Neural cell (in vitro differentiated cells): Measurements from ENCODE around the gene SEC23IP. TPM values are rescaled to one million over a fixed set of nuclear protein-coding genes. Genes with fewer than 3 reads are reported as not detected.
"Not testable (repeated sequence)": the region's sequence is repeated elsewhere in the genome, so short reads cannot be mapped to it uniquely, and the experiment has no call there.

ENCODE experiments used
- H2AFZ ChIP-seq: fragments of 200-600, 300-800 bp; sonication (generic), shearing (Covaris generic); 2 replicates; pipeline ENCODE4 v1.6.0; 2014; ENCODE audit warnings: low read depth, mild to moderate bottlenecking, antibody characterized with exemption, low read length, moderate library complexity
- H3F3A ChIP-seq: fragments of 200-600 bp; shearing (Covaris generic); 2 replicates; pipeline ENCODE4 v1.6.1; 2016; ENCODE audit warnings: mild to moderate bottlenecking, moderate library complexity, mixed read lengths, antibody characterized with exemption, low read length; ENCODE audit not compliant: insufficient read depth, poor library complexity, severe bottlenecking
- H3K27ac ChIP-seq: fragments of 200-600, 300-800 bp; sonication (generic), shearing (Covaris generic); 2 replicates; pipeline ENCODE4 v1.5.1; 2014; ENCODE audit warnings: mild to moderate bottlenecking, low read length, moderate library complexity
- H3K27me3 ChIP-seq: fragments of 300-800, 200-600 bp; sonication (generic), shearing (Covaris generic); 2 replicates; pipeline ENCODE4 v1.6.0; 2014; ENCODE audit warnings: mild to moderate bottlenecking, low read depth, low read length, moderate library complexity; ENCODE audit not compliant: insufficient read depth
- H3K36me3 ChIP-seq: fragments of 300-800, 200-600 bp; sonication (generic), shearing (Covaris generic); 2 replicates; pipeline ENCODE4 v1.5.1; 2014; ENCODE audit warnings: mild to moderate bottlenecking, antibody characterized with exemption, low read length, moderate library complexity; ENCODE audit not compliant: insufficient read depth
- H3K4me2 ChIP-seq: fragments of 300-800, 200-600 bp; sonication (generic), shearing (Covaris generic); 2 replicates; pipeline ENCODE4 v1.6.0; 2014; ENCODE audit warnings: mild to moderate bottlenecking, low read length
- H3K4me3 ChIP-seq: fragments of 300-800, 200-600 bp; sonication (generic), shearing (Covaris generic); 2 replicates; pipeline ENCODE4 v1.5.1; 2014; ENCODE audit warnings: mild to moderate bottlenecking, low read length, moderate library complexity
- H3K79me2 ChIP-seq: fragments of 200-600 bp; shearing (Covaris generic); replicated peaks from 2 replicates; pipeline ENCODE4 v1.6.0; 2014; ENCODE audit warnings: mild to moderate bottlenecking, low read length, moderate library complexity; ENCODE audit not compliant: insufficient read depth
- H3K9ac ChIP-seq: fragments of 300-800, 200-600 bp; sonication (generic), shearing (Covaris generic); 2 replicates; pipeline ENCODE4 v1.6.1; 2016; ENCODE audit warnings: mild to moderate bottlenecking, low read length, mixed read lengths
- H3K9me2 ChIP-seq: fragments of 200-600 bp; shearing (Covaris generic); 2 replicates; pipeline ENCODE4 v1.6.1; 2016; ENCODE audit warnings: mild to moderate bottlenecking, low read length, mixed read lengths; ENCODE audit not compliant: insufficient read depth
- H3K9me3 ChIP-seq: fragments of 200-600, 300-800 bp; sonication (generic), shearing (Covaris generic); 2 replicates; pipeline ENCODE4 v1.6.1; 2016; ENCODE audit warnings: mild to moderate bottlenecking, mixed run types, low read length, moderate library complexity, mixed read lengths
- H4K20me1 ChIP-seq: fragments of 200-600 bp; shearing (Covaris generic); 2 replicates; pipeline ENCODE4 v1.6.1; 2016; ENCODE audit warnings: mild to moderate bottlenecking, mixed run types; ENCODE audit not compliant: insufficient read depth
- EP300 ChIP-seq: fragments of 450-650 bp; conservative IDR thresholded peaks from 2 replicates; pipeline ENCODE4 v1.6.1; 2014; ENCODE audit warnings: antibody characterized with exemption, mild to moderate bottlenecking, moderate library complexity; ENCODE audit not compliant: poor library complexity, severe bottlenecking
- EZH2 ChIP-seq: fragments of 200-600, 300-800 bp; shearing (Covaris generic), sonication (generic); IDR thresholded peaks from 2 replicates; pipeline ENCODE4 v1.6.1; 2014; ENCODE audit warnings: antibody characterized with exemption, low read length, borderline replicate concordance, mild to moderate bottlenecking; ENCODE audit not compliant: insufficient read depth, poor library complexity, severe bottlenecking
- MXI1 ChIP-seq: fragments of 450-650 bp; conservative IDR thresholded peaks from 2 replicates; pipeline ENCODE4 v1.6.1; 2014; ENCODE audit warnings: antibody characterized with exemption, mild to moderate bottlenecking; ENCODE audit not compliant: poor library complexity, severe bottlenecking
- POLR2AphosphoS5 ChIP-seq: IDR thresholded peaks from 2 replicates; pipeline ENCODE4 v1.6.1; 2012
- RAD21 ChIP-seq: fragments of 450-650 bp; conservative IDR thresholded peaks from 2 replicates; pipeline ENCODE4 v1.6.1; 2014; ENCODE audit warnings: antibody characterized with exemption, mild to moderate bottlenecking, moderate library complexity
- SMC3 ChIP-seq: fragments of 450-650 bp; conservative IDR thresholded peaks from 2 replicates; pipeline ENCODE4 v1.6.1; 2014; ENCODE audit warnings: antibody characterized with exemption, mild to moderate bottlenecking, moderate library complexity; ENCODE audit not compliant: poor library complexity
- TAF1 ChIP-seq: IDR thresholded peaks from 2 replicates; pipeline ENCODE4 v1.6.1; 2012; ENCODE audit warnings: low read depth
- polyA plus RNA-seq: library from polyadenylated mRNA; depleted of rRNA; stranded (reverse); fragments of >200 nt; gene quantifications from 2 replicates; pipeline ENCODE4 v1.2.3, GENCODE V29; 2014
- TF ChIP-seq, protein P1 (sequence below): IDR thresholded peaks from 2 replicates; pipeline ENCODE4 v1.6.1; 2012; ENCODE audit warnings: borderline replicate concordance
- TF ChIP-seq, protein P2 (sequence below): fragments of 450-650 bp; IDR thresholded peaks from 2 replicates; pipeline ENCODE4 v1.5.1; 2014; ENCODE audit warnings: antibody characterized with exemption, mild to moderate bottlenecking, moderate library complexity; ENCODE audit not compliant: poor library complexity, severe bottlenecking

Gene SEC23IP
- polyA plus RNA-seq, 1 donor from 2014 or later: 13.8 TPM

DNA sequence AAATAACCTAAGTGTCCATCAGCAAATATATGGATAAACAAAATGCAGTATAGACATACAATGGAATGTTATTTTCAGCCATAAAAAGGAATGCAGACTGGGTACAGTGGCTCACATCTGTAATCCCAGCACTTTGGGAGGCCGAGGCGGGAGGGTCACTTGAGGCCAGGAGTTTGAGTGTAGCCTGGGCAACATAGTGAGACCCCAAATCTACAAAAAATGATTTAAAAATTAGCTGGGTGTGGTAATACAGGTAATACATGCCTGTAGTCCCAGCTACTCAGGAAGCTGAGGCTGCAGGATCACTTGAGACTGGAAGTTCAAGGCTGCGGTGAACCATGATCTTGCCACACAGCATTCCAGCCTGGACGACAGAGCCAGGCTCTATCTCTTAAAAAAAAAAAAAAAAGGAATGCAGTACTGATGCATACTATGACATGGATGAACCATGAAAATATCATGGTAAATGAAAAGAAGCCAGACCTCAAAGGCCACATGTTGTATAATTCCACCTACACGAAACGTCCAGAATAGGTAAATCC is 26.8 kb upstream of the SEC23IP start:
- no peaks in the 10 kb centered on the region for H3K36me3 ChIP-seq
- no peaks in the 10 kb centered on the region for H3K9me2 ChIP-seq
- H3K4me2 ChIP-seq: no peak overlapping the region
- no peaks in the 10 kb centered on the region for H3F3A ChIP-seq
- no peaks in the 10 kb centered on the region for H3K9me3 ChIP-seq
- H3K4me3 ChIP-seq: no peak overlapping the region
- TF ChIP-seq EZH2: no peak
- TF ChIP-seq RAD21: no peak
- TF ChIP-seq MXI1: no peak
- no peak for TF ChIP-seq SMC3
- no peak overlapping the region for H2AFZ ChIP-seq
- peaks cover 86% of the 10 kb centered on the region for H3K79me2 ChIP-seq
- no peaks in the 10 kb centered on the region for H4K20me1 ChIP-seq
- H3K9ac ChIP-seq: no peak overlapping the region
- H3K27ac ChIP-seq: no peak overlapping the region
- H3K27me3 ChIP-seq: no peaks in the 10 kb centered on the region

DNA sequence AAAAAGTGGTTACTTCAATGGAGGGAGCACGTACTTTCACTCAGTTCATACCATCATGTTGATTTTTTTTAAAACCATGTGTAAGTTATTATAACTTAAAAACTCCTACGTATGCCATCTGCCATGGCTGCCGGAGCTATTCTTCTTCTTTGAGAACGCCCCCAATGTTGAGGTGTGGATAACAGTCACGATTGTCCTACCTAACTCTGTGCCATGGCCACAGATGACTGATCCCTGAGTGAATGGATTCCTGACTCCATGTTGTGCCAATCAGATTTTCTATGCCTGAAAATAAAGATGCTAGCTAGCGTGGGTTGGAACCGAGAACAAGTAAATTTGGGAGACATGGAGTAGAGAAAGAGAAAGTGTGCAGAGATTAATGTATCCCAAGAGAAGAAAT is 25.2 kb upstream of the SEC23IP start:
- H4K20me1 ChIP-seq: no peaks in the 10 kb centered on the region
- H3K9me3 ChIP-seq: no peaks in the 10 kb centered on the region
- peaks cover 91% of the 10 kb centered on the region for H3K79me2 ChIP-seq
- no peaks in the 10 kb centered on the region for H3K36me3 ChIP-seq
- no peak overlapping the region for H3K9ac ChIP-seq
- peaks cover 2% of the 10 kb centered on the region for H3F3A ChIP-seq
- H2AFZ ChIP-seq: no peak overlapping the region
- TF ChIP-seq SMC3 (no peak), EZH2 (no peak), TAF1 (no peak), MXI1 (no peak), EP300 (no peak), POLR2AphosphoS5 (no peak), RAD21 (no peak)
- TF ChIP-seq, protein P1, sequence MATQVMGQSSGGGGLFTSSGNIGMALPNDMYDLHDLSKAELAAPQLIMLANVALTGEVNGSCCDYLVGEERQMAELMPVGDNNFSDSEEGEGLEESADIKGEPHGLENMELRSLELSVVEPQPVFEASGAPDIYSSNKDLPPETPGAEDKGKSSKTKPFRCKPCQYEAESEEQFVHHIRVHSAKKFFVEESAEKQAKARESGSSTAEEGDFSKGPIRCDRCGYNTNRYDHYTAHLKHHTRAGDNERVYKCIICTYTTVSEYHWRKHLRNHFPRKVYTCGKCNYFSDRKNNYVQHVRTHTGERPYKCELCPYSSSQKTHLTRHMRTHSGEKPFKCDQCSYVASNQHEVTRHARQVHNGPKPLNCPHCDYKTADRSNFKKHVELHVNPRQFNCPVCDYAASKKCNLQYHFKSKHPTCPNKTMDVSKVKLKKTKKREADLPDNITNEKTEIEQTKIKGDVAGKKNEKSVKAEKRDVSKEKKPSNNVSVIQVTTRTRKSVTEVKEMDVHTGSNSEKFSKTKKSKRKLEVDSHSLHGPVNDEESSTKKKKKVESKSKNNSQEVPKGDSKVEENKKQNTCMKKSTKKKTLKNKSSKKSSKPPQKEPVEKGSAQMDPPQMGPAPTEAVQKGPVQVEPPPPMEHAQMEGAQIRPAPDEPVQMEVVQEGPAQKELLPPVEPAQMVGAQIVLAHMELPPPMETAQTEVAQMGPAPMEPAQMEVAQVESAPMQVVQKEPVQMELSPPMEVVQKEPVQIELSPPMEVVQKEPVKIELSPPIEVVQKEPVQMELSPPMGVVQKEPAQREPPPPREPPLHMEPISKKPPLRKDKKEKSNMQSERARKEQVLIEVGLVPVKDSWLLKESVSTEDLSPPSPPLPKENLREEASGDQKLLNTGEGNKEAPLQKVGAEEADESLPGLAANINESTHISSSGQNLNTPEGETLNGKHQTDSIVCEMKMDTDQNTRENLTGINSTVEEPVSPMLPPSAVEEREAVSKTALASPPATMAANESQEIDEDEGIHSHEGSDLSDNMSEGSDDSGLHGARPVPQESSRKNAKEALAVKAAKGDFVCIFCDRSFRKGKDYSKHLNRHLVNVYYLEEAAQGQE: no peak
- TF ChIP-seq, protein P2, sequence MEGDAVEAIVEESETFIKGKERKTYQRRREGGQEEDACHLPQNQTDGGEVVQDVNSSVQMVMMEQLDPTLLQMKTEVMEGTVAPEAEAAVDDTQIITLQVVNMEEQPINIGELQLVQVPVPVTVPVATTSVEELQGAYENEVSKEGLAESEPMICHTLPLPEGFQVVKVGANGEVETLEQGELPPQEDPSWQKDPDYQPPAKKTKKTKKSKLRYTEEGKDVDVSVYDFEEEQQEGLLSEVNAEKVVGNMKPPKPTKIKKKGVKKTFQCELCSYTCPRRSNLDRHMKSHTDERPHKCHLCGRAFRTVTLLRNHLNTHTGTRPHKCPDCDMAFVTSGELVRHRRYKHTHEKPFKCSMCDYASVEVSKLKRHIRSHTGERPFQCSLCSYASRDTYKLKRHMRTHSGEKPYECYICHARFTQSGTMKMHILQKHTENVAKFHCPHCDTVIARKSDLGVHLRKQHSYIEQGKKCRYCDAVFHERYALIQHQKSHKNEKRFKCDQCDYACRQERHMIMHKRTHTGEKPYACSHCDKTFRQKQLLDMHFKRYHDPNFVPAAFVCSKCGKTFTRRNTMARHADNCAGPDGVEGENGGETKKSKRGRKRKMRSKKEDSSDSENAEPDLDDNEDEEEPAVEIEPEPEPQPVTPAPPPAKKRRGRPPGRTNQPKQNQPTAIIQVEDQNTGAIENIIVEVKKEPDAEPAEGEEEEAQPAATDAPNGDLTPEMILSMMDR: no peak
- no peak overlapping the region for H3K4me2 ChIP-seq
- no peaks in the 10 kb centered on the region for H3K27me3 ChIP-seq
- no peak overlapping the region for H3K4me3 ChIP-seq
- H3K9me2 ChIP-seq: no peaks in the 10 kb centered on the region
- no peak overlapping the region for H3K27ac ChIP-seq

DNA sequence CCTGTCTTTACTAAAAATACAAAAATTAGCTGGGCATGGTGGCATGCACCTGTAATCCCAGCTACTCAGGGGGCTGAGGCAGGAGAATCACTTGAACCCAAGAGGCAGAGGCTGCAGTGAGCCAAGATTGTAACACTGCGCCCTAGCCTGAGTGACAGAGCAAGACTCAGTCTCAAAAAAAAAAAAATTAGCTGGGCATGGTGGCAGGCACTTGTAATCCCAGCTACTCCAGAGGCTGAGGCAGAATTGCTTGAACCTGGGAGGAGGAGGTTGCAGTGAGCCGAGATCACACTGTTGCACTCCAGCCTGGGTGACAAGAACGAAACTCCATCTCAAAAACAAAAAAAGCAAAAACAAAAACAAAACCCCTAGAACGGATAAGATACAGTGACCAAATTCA is 23.1 kb upstream of the SEC23IP start:
- H3K9me2 ChIP-seq, H3K27ac ChIP-seq, H3K9ac ChIP-seq, H3F3A ChIP-seq, H3K4me2 ChIP-seq, H3K27me3 ChIP-seq, H3K9me3 ChIP-seq, H4K20me1 ChIP-seq, H3K4me3 ChIP-seq, H3K36me3 ChIP-seq, H2AFZ ChIP-seq: not testable (repeated sequence)
- H3K79me2 ChIP-seq: peaks cover 72% of the 10 kb centered on the region
